Nephron (organoid): ENCODE measurements around the gene TRAFD1.
"Not testable (repeated sequence)": the region's sequence is repeated elsewhere in the genome, so short reads cannot be mapped to it uniquely, and the experiment has no call there.

ENCODE experiments used
- H3K27ac Mint-ChIP-seq, 3 experiments: 2 replicates each; pipeline ENCODE4 v1.8.0; 2020; ENCODE audit warnings: mixed read lengths in 3 of 3, mild to moderate bottlenecking in 2 of 3, moderate library complexity in 1 of 3
- H3K27me3 Mint-ChIP-seq: 2 replicates; pipeline ENCODE4 v1.8.0; 2021; ENCODE audit warnings: low read depth, mild to moderate bottlenecking, moderate library complexity, mixed read lengths
- H3K36me3 Mint-ChIP-seq: 2 replicates; pipeline ENCODE4 v1.8.0; 2020; ENCODE audit warnings: low read depth, mixed read lengths
- H3K4me1 Mint-ChIP-seq: 2 replicates; pipeline ENCODE4 v1.8.0; 2020; ENCODE audit warnings: mixed read lengths
- H3K4me3 Mint-ChIP-seq, 3 experiments: 2 replicates each; pipeline ENCODE4 v1.8.0; 2020; ENCODE audit warnings: mild to moderate bottlenecking in 3 of 3, mixed read lengths in 3 of 3, moderate library complexity in 2 of 3
- H3K9me3 Mint-ChIP-seq: 2 replicates; pipeline ENCODE4 v1.8.0; 2020; ENCODE audit warnings: mixed read lengths
- TF ChIP-seq, protein P1 (sequence below), 3 experiments: fragments of 200-600 bp; sonication (generic); IDR thresholded peaks; one replicate each; pipeline ENCODE4 v1.5.0; 2021; ENCODE audit warnings: antibody characterized with exemption in 3 of 3; ENCODE audit not compliant: unreplicated experiment in 3 of 3

TRAFD1 gene

DNA sequence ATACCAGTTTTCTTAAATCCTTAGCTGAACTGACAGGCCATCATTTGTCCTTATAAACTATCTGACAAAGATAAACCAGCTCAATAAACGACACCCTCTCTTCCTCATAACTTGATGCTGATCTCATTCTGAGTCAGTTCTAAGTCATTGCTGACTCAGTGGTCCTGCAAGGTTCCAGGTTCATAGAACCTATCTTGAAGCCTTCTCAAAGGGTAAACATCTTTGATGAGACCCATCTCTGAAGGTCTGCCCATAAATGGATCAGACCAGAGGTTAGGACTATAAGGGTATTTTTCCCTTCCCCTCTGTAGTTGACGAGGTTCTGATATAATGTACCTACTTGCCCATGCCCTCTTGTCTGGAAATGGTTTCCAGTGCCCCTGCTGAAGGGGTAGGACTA lies 28.7 kb upstream of the TRAFD1 start:
- H3K4me1 Mint-ChIP-seq = no peaks in the 10 kb centered on the region
- H3K9me3 Mint-ChIP-seq = no peaks in the 10 kb centered on the region
- TF ChIP-seq, protein P1, sequence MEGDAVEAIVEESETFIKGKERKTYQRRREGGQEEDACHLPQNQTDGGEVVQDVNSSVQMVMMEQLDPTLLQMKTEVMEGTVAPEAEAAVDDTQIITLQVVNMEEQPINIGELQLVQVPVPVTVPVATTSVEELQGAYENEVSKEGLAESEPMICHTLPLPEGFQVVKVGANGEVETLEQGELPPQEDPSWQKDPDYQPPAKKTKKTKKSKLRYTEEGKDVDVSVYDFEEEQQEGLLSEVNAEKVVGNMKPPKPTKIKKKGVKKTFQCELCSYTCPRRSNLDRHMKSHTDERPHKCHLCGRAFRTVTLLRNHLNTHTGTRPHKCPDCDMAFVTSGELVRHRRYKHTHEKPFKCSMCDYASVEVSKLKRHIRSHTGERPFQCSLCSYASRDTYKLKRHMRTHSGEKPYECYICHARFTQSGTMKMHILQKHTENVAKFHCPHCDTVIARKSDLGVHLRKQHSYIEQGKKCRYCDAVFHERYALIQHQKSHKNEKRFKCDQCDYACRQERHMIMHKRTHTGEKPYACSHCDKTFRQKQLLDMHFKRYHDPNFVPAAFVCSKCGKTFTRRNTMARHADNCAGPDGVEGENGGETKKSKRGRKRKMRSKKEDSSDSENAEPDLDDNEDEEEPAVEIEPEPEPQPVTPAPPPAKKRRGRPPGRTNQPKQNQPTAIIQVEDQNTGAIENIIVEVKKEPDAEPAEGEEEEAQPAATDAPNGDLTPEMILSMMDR (IDR thresholded peaks at IDR 0.05; ENCODE audit: unreplicated experiment in 3 of 3) = no peak
- no peaks in the 10 kb centered on the region for H3K27me3 Mint-ChIP-seq
- H3K36me3 Mint-ChIP-seq = peaks cover 51% of the 10 kb centered on the region
- no peak overlapping the region for H3K27ac Mint-ChIP-seq
- H3K4me3 Mint-ChIP-seq = no peak overlapping the region

DNA sequence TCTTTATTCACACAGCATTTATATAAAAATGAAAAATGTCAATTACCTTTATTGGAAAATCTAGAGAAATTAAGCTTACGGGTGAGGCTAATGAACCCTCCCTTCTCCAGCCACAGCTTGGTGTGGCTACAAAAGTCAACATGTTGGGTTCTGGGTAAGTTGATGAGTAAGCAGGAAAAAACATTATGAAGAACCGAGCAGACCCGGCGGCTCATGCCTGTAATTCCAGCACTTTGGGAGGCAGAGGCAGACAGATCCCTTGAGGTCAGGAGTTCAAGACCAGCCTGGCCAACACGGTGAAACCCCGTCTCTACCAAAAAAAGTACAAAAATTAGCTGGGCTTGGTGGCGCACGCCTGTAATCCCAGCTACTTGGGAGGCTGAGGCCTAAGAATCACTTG lies 27.7 kb upstream of the TRAFD1 start:
- Mint-ChIP-seq H3K9me3 (no peaks in the 10 kb centered on the region), H3K36me3 (peaks cover 54% of the 10 kb centered on the region), H3K27me3 (no peaks in the 10 kb centered on the region), H3K4me3 (no peak overlapping the region), H3K27ac (no peak overlapping the region), H3K4me1 (no peaks in the 10 kb centered on the region)
- TF ChIP-seq, protein P1 (IDR thresholded peaks at IDR 0.05; ENCODE audit: unreplicated experiment in 3 of 3) = no peak

DNA sequence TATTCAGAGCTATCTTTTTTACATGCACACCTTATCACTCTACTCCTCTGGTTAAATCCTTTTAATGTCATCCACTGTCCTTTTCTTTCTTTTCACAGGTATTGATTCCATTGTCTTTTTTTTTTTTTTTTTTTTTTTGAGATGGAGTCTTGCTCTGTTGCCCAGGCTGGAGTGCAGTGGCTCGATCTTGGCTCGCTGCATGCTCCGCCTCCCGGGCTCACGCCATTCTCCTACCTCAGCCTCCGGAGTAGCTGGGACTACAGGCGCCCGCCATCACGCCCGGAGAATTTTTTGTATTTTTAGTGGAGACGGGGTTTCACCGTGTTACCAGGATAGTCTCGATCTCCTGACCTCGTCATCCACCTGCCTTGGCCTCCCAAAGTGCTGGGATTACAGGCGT lies 24.9 kb upstream of the TRAFD1 start:
- Mint-ChIP-seq H3K4me1 (peaks cover 12% of the 10 kb centered on the region), H3K36me3 (peaks cover 45% of the 10 kb centered on the region)
- H3K27ac Mint-ChIP-seq, H3K27me3 Mint-ChIP-seq, H3K9me3 Mint-ChIP-seq, H3K4me3 Mint-ChIP-seq: not testable (repeated sequence)

DNA sequence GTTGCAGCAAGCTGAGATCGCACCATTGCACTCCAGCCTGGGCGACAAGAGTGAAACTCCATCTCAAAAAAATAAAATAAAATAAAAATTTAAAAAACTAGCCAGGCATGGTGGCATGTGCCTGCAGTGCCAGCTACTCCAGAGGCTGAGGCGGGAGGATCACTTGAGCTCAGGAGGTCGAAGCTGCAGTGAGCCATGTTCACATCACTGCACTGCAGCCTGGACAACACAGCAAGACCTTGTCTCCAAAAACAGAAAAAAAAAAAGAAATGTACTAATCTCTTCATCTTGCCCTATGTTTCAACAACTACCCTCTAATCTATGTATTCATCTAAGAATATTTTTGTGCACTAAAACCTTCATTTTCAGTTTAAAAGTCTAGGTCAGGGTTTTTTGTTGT lies 23.2 kb upstream of the TRAFD1 start:
- Mint-ChIP-seq H3K27ac (no peak overlapping the region), H3K27me3 (no peaks in the 10 kb centered on the region), H3K9me3 (no peaks in the 10 kb centered on the region), H3K4me1 (peaks cover 24% of the 10 kb centered on the region), H3K4me3 (no peak overlapping the region), H3K36me3 (peaks cover 32% of the 10 kb centered on the region)
- TF ChIP-seq, protein P1 (IDR thresholded peaks at IDR 0.05; ENCODE audit: unreplicated experiment in 3 of 3) = no peak

DNA sequence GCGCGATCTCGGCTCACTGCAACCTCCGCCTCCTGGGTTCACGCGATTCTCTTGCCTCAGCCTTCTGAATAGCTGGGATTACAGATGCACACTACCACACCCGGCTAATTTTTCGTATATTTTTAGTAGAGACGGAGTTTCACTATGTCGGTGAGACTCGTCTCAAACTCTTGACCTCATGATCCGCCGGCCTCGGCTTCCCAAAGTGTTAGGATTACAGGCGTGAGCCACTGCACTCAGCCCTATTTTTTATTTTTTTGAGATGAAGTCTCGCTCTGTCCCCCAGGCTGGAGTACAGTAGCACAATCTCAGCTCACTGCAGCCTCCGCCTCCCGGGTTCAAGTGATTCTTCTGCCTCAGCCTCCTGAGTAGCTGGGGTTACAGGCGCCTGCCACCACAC lies 22.6 kb upstream of the TRAFD1 start:
- Mint-ChIP-seq H3K4me1 (peaks cover 30% of the 10 kb centered on the region), H3K36me3 (peaks cover 29% of the 10 kb centered on the region)
- H3K4me3 Mint-ChIP-seq, H3K27ac Mint-ChIP-seq, H3K27me3 Mint-ChIP-seq, H3K9me3 Mint-ChIP-seq: not testable (repeated sequence)

DNA sequence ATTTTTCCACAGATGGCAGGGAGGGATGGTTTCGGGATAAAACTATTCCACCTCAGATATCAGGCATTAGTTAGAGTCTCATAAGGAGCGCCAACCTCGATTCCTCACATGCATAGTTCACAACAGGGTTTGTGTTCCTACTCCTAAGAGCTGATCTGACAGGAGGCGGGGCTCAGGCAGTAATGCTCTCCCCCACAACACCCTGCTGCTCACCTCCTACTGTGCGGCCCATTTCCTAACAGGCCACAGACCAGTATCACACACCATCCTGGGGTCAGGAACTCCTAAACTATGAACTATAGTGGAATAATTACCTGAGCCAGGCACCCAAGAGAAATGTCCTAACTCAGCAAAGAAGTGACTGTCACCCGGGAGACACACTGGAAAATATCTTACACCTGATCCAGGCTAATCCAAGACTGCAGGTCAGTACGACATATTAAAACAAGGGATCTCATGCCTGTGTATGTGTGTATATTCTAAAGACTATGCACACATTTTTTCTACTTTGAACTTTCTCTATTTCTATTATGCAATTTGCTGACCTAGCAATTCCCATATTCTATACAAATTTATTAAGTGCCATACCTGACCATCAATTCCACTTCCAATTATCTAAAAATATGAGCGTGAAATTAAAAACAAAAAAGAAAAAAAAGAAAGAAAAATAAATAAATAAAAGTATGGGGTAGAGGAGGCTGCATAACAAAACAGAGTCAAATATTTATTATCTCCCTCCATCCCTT lies 21.4 kb upstream of the TRAFD1 start:
- no peak overlapping the region for H3K4me3 Mint-ChIP-seq

DNA sequence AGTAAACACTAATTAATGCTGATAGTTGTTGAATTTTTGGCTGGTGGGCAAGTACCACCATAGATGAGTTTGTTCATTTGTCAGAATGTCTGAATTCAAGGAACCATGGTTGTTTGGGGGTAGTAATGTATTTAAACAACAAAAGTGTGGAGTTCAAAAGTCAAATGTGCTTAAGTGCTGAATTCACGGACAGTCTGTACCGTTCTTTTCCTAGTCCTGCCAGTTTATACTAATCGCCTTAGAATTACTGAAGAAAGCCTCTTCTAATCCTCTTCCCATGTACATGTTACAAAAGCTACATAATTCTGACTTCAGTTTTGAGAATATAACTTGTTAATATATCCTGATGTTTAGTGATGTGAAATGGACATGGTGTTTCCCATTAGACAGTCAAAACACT lies 19.5 kb upstream of the TRAFD1 start:
- Mint-ChIP-seq H3K36me3 (peaks cover 9% of the 10 kb centered on the region), H3K4me3 (peak overlapping the region; percentile 12 to 70 (median 60)), H3K4me1 (peaks cover 41% of the 10 kb centered on the region), H3K27me3 (no peaks in the 10 kb centered on the region), H3K9me3 (no peaks in the 10 kb centered on the region), H3K27ac (no peak overlapping the region)
- TF ChIP-seq, protein P1 (IDR thresholded peaks at IDR 0.05; ENCODE audit: unreplicated experiment in 3 of 3) = no peak

More for the DNA sequence above, 21.4 kb upstream of the TRAFD1 start:
- Mint-ChIP-seq H3K36me3 (peaks cover 20% of the 10 kb centered on the region), H3K9me3 (no peaks in the 10 kb centered on the region), H3K4me1 (peaks cover 33% of the 10 kb centered on the region), H3K27ac (no peak overlapping the region), H3K27me3 (no peaks in the 10 kb centered on the region)
- TF ChIP-seq, protein P1 (IDR thresholded peaks at IDR 0.05; ENCODE audit: unreplicated experiment in 3 of 3) = no peak
